Measurements from ENCODE around the gene DOCK9.
"Not testable (repeated sequence)": the region's sequence is repeated elsewhere in the genome, so short reads cannot be mapped to it uniquely, and the experiment has no call there.

Gene DOCK9

GRCh38 chr13:98773921-98774320, 203.9 kb downstream of the DOCK9 start:
- Mint-ChIP-seq H3K27ac (no peak overlapping the region), H3K27me3 (peaks cover 10% of the 10 kb centered on the region), H3K4me1 (ENCODE audit: low read depth) (no peaks in the 10 kb centered on the region), H3K9me3 (peaks cover 14% of the 10 kb centered on the region), H3K36me3 (ENCODE audit: low read depth) (no peaks in the 10 kb centered on the region), H3K4me3 (no peak overlapping the region)

GRCh38 chr13:98772794-98773452, 204.9 kb downstream of the DOCK9 start:
- Mint-ChIP-seq H3K36me3 (ENCODE audit: low read depth) (no peaks in the 10 kb centered on the region), H3K4me3 (no peak overlapping the region), H3K27ac (no peak overlapping the region), H3K9me3 (peaks cover 14% of the 10 kb centered on the region), H3K4me1 (ENCODE audit: low read depth) (no peaks in the 10 kb centered on the region), H3K27me3 (peaks cover 3% of the 10 kb centered on the region)

GRCh38 chr13:98771838-98772611, 205.8 kb downstream of the DOCK9 start:
- H3K4me1 Mint-ChIP-seq (ENCODE audit: low read depth): no peaks in the 10 kb centered on the region
- no peak overlapping the region for H3K4me3 Mint-ChIP-seq
- H3K36me3 Mint-ChIP-seq (ENCODE audit: low read depth): no peaks in the 10 kb centered on the region
- peaks cover 14% of the 10 kb centered on the region for H3K9me3 Mint-ChIP-seq
- H3K27me3 Mint-ChIP-seq: no peaks in the 10 kb centered on the region
- no peak overlapping the region for H3K27ac Mint-ChIP-seq

GRCh38 chr13:98769736-98770135, 208.1 kb downstream of the DOCK9 start:
- H3K27me3 Mint-ChIP-seq: peaks cover 4% of the 10 kb centered on the region
- no peak overlapping the region for H3K4me3 Mint-ChIP-seq
- no peaks in the 10 kb centered on the region for H3K36me3 Mint-ChIP-seq (ENCODE audit: low read depth)
- H3K9me3 Mint-ChIP-seq: peaks cover 14% of the 10 kb centered on the region
- no peak overlapping the region for H3K27ac Mint-ChIP-seq
- no peaks in the 10 kb centered on the region for H3K4me1 Mint-ChIP-seq (ENCODE audit: low read depth)

- H3K36me3 Mint-ChIP-seq (ENCODE audit: low read depth): no peaks in the 10 kb centered on the region
- H3K9me3 Mint-ChIP-seq: peaks cover 14% of the 10 kb centered on the region
- H3K4me1 Mint-ChIP-seq (ENCODE audit: low read depth): no peaks in the 10 kb centered on the region
- peaks cover 4% of the 10 kb centered on the region for H3K27me3 Mint-ChIP-seq
- no peak overlapping the region for H3K4me3 Mint-ChIP-seq
- H3K27ac Mint-ChIP-seq: no peak overlapping the region
These were observed 209.3 kb downstream of the DOCK9 start for GRCh38 chr13:98768522-98768921.

GRCh38 chr13:98766697-98767096, 211.2 kb downstream of the DOCK9 start:
- Mint-ChIP-seq H3K27ac (no peak overlapping the region), H3K27me3 (peaks cover 4% of the 10 kb centered on the region), H3K36me3 (ENCODE audit: low read depth) (no peaks in the 10 kb centered on the region), H3K9me3 (peaks cover 14% of the 10 kb centered on the region), H3K4me1 (ENCODE audit: low read depth) (no peaks in the 10 kb centered on the region), H3K4me3 (no peak overlapping the region)

- no peaks in the 10 kb centered on the region for H3K36me3 Mint-ChIP-seq (ENCODE audit: low read depth)
- peaks cover 16% of the 10 kb centered on the region for H3K9me3 Mint-ChIP-seq
- H3K4me3 Mint-ChIP-seq: no peak overlapping the region
- H3K27me3 Mint-ChIP-seq: peaks cover 7% of the 10 kb centered on the region
- no peaks in the 10 kb centered on the region for H3K4me1 Mint-ChIP-seq (ENCODE audit: low read depth)
- no peak overlapping the region for H3K27ac Mint-ChIP-seq
These were observed 211.8 kb downstream of the DOCK9 start for GRCh38 chr13:98765996-98766519.

- peaks cover 10% of the 10 kb centered on the region for H3K27me3 Mint-ChIP-seq
- H3K9me3 Mint-ChIP-seq: peaks cover 10% of the 10 kb centered on the region
- no peak overlapping the region for H3K4me3 Mint-ChIP-seq
- H3K4me1 Mint-ChIP-seq (ENCODE audit: low read depth): no peaks in the 10 kb centered on the region
- no peaks in the 10 kb centered on the region for H3K36me3 Mint-ChIP-seq (ENCODE audit: low read depth)
- no peak overlapping the region for H3K27ac Mint-ChIP-seq
These were observed 215.8 kb downstream of the DOCK9 start for GRCh38 chr13:98761986-98762616.

GRCh38 chr13:98761126-98761985, 216.5 kb downstream of the DOCK9 start:
- Mint-ChIP-seq H3K4me1 (ENCODE audit: low read depth) (no peaks in the 10 kb centered on the region), H3K4me3 (no peak overlapping the region), H3K9me3 (peaks cover 10% of the 10 kb centered on the region), H3K27ac (no peak overlapping the region), H3K27me3 (peaks cover 13% of the 10 kb centered on the region), H3K36me3 (ENCODE audit: low read depth) (no peaks in the 10 kb centered on the region)

- peaks cover 48% of the 10 kb centered on the region for H3K27me3 Mint-ChIP-seq
- H3K9me3 Mint-ChIP-seq: peaks cover 15% of the 10 kb centered on the region
- H3K4me1 Mint-ChIP-seq (ENCODE audit: low read depth): peaks cover 6% of the 10 kb centered on the region
- H3K27ac Mint-ChIP-seq: no peak overlapping the region
- no peak overlapping the region for H3K4me3 Mint-ChIP-seq
- no peaks in the 10 kb centered on the region for H3K36me3 Mint-ChIP-seq (ENCODE audit: low read depth)
These were observed 222.1 kb downstream of the DOCK9 start for GRCh38 chr13:98755729-98756128.

GRCh38 chr13:98755116-98755515, 222.7 kb downstream of the DOCK9 start:
- H3K27me3 Mint-ChIP-seq: peaks cover 54% of the 10 kb centered on the region

GRCh38 chr13:98754468-98754867, 223.4 kb downstream of the DOCK9 start:
- H3K4me1 Mint-ChIP-seq (ENCODE audit: low read depth): not testable (repeated sequence)

More at GRCh38 chr13:98755116-98755515, 222.7 kb downstream of the DOCK9 start:
- Mint-ChIP-seq H3K27ac (no peak overlapping the region), H3K9me3 (peaks cover 10% of the 10 kb centered on the region), H3K4me1 (ENCODE audit: low read depth) (peaks cover 6% of the 10 kb centered on the region), H3K36me3 (ENCODE audit: low read depth) (no peaks in the 10 kb centered on the region), H3K4me3 (no peak overlapping the region)

GRCh38 chr13:98752467-98753290, 225.2 kb downstream of the DOCK9 start, which contains the start of gene SLC15A1:
SLC15A1 (minus strand) TSS chr13:98752672; CDS start chr13:98752598, 74 bp downstream.
- H3K4me1 Mint-ChIP-seq (ENCODE audit: low read depth): peaks cover 6% of the 10 kb centered on the region
- no peak within 1 kb of the TSS for H3K4me3 Mint-ChIP-seq
- H3K27me3 Mint-ChIP-seq: peaks cover 68% of the 10 kb centered on the region
- H3K9me3 Mint-ChIP-seq: peaks cover 10% of the 10 kb centered on the region
- no peaks in the 10 kb centered on the region for H3K36me3 Mint-ChIP-seq (ENCODE audit: low read depth)
- no peak within 1 kb of the TSS for H3K27ac Mint-ChIP-seq

More at GRCh38 chr13:98754468-98754867, 223.4 kb downstream of the DOCK9 start:
- not testable (repeated sequence) for H3K27ac Mint-ChIP-seq; H3K4me3 Mint-ChIP-seq; H3K9me3 Mint-ChIP-seq; H3K36me3 Mint-ChIP-seq (ENCODE audit: low read depth)
- H3K27me3 Mint-ChIP-seq: peaks cover 58% of the 10 kb centered on the region

All from stimulated activated naive CD8-positive, alpha-beta T cell treated with anti-CD3 and anti-CD28 coated beads, Interleukin-15, Interleukin-2, amounts not matched to agents 100 ng/mL and 50 ng/mL, for 24 hours (primary cell).